Germinal center (tissue), 1 donor: ENCODE measurements around the gene UPF1.
"Not testable (repeated sequence)": the region's sequence is repeated elsewhere in the genome, so short reads cannot be mapped to it uniquely, and the experiment has no call there.

Source experiments
- DNase-seq: peaks from one replicate; pipeline ENCODE4 v3.0.0; 2012; ENCODE audit warnings: mixed read lengths, low spot score

Gene UPF1

DNA sequence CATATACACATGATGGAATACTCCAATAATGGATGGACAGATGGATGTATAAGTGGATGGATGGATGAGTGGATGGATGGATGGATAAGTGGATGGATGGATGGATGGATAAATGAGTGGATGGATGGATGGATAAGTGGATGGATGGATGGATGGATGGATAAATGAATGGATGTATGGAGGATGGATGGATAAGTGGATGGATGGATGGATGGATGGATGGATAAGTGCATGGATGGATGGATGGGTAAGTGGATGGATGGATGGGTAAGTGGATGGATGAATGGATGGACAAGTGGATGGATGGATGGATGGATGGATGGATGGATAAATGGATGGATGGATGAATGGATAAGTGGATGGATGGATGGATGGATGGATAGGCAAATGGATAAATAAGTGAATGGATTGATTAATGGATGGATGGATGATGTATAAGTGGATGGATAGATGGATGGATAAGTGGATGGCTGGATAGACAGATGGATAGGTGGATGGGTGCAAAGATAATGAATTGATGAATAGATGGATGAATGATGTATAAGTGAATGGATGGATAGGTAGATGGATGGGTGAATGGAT lies 32.3 kb upstream of the UPF1 start:
- DNase-seq: no peak

DNA sequence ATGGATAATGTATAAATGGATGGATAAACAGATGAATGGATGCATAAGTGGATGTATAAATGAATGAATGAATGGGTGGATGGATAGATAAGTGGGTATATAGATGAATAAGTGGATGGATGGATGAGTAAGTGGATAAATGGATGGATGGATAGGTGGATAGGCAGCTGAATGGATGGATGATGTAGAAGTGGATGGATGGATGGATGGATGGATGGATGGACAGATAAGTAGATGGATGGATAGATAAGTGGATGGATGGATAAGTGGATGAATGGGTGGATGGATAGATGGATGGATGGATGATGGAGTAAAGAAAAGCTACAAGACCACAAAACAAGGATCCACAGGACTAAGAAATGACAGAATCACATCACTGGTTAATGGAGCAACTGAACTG lies 31.7 kb upstream of the UPF1 start:
- DNase-seq: no peak

DNA sequence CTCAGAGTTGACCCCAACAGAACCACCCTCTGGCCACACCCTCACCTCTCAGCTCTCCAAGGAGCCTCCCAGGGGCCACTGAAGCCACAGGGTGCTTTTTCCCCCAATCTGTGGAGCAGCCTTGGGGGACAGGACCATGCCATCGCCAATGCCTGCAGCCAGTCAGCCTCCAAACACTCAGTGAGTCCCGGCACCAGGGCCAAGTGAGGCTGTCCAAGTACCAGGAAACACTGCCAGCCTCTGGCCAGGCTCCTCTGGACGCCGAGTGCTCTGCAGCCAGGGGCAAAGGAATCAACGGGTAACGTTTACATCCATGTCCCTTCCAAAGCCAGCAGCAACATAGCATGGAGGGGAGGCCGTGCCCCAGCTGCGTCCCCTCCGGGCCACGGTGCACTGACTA lies 31.1 kb upstream of the UPF1 start:
- DNase-seq: no peak

DNA sequence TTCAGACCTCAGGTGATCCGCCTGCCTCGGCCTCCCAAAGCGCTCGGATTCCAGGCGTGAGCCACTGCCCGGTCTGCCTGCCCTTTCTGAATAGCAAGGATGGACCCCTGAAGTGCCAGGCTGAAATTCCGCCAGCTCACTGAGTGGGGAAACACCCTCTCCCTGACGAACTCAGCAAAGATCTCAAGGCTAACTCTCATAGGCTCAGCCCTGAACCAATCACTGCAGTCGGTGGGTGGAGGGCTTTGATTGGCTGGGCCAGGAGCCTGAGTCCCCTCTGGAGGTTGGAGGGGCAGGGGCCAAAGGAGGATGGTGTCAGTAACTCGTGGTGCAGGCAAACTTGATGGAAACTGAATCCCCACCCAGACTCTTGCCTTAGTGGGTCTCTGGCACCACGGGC lies 29.4 kb upstream of the UPF1 start:
- no peak for DNase-seq

DNA sequence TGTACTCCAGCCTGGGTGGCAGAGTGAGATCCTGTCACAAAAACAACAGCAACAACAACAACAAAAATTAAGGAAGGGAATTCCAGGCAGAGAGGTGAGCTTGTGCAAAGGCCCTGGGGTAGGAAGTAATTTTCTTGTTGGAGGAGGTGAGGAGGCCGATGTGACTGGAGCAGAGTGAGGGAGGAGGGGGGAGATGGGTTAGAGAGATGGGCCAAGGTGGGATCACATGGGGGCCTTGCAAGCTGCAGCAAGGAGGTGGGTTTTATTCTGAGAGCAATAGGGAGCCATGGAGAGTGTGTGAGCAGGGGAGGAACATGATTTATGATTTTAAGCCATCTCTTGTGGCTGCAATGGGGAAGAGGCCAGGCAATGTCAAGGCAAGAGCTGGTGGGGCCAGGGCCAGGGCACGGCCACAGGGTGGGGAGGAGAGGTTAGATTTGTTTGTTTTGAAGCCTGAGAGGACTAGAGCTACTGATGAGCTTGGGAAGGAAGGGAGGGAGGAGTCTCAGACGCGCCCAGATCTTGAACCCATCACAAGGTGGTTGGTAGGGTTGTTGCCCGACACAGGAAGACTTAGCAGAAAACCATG lies 28.1 kb upstream of the UPF1 start:
- no peak for DNase-seq

DNA sequence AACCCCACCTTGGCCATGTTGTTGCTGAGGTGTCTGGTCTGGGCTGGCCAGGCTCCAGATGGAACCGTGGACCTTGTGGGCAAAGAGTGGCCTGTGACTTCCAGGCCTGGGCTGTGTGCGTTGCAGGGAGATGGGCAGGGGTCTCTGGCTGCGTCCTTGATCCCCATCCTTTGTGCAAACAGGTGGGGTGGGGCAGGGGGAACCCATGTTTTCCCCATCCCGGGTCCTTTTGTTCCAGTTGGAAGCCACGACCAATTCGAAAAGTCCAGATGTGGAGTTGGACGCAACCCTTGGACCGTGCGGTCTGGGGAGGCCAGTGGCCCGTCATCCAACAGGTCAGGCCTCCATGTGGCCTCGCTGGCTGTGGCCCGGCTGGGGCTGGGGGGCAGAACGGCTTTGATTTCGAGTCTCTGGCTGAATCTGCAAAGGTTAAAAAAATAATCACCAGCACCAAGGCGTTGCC lies 27.6 kb upstream of the UPF1 start:
- DNase-seq: no peak

DNA sequence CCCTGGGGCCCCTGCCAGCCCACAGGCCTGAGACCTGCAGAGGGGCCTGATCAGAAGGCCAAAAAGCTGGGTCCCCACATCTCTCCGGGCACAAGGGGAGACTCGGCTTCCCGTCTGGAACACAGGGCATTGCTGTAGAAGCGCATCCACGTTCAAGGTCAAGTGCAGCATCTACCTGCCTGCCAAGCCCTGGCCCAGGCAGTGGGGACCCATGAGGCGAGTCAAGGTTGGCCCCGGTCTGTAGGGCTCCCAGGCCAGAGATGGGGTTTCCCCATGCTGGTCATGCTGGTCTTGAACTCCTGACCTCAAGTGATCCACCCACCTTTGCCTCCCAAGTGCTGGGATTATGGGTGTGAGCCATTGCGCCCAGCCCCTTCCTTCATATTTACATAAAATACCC lies 27.1 kb upstream of the UPF1 start:
- DNase-seq: no peak

DNA sequence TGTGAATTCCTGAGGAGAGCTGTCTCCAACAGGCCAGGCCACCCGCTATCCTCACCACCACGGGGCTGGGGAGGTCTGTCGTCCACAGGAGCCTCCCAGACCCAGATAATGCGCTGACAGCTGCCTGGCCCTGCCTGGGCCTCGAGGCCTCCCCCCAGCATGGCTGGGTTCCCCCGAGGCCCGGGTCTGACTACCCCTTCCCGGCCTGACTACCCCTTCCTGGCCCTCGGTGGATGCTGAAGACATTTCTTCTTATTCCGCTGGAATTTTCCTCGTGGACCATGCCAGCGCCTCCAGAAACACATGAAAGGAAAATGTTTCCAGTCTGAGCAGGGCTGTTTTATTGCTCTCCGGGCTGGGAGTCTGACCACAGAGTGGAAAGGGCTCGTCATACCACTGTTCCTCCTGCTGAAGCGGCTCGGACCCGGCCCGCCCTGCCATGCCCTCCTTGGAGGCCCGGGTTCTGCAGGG lies 23.9 kb upstream of the UPF1 start:
- no peak for DNase-seq

DNA sequence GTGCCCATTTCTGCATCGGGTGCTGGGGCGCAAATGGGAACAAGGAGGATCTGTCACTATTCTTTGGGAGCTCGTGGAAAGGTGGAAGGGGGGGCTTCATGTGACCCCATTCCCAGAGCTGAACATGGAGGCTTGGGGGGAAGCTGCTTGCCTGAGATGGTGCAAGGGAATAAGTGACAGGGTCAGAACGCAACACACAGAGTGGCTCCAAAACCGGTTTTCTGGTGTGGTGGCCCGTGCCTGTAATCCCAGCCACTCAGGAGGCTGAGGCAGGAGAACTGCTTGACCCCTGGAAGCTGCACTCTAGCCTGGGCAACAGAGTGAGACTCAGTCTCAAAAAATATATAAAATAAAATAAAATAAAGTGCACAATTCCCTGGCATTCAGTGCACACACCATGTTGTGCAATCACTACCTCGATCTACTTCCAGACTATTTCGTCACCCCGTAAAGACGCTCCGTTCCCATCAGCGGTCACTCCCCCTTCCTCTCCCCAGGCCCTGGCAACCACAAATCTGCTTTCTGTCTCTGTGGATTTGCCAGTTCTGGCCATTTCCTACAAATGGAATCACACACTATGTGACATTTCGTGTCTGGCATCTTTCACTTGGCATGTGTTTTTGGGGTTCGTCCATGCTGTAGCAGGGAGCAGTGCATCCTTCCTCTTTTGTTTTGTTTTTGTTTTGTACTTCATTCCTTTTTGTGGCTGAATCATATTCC lies 22.4 kb upstream of the UPF1 start:
- no peak for DNase-seq

DNA sequence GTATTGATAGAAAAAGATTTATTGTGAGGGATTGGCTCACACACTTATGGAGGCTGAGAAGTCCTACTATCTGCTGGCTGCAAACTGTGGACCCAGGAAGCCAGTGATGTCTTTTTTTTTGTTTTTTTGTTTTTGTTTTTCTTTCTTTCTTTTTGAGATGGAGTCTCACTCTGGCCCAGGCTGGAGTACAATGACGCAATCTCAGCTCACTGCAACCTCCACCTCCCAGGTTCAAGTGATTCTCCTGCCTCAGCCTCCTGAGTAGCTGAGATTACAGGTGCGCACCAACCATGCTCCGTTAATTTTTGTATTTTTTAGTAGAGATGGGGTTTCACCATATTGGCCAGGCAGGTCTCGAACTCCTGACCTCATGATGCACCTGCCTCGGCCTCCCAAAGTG lies 20.1 kb upstream of the UPF1 start:
- not testable (repeated sequence) for DNase-seq

DNA sequence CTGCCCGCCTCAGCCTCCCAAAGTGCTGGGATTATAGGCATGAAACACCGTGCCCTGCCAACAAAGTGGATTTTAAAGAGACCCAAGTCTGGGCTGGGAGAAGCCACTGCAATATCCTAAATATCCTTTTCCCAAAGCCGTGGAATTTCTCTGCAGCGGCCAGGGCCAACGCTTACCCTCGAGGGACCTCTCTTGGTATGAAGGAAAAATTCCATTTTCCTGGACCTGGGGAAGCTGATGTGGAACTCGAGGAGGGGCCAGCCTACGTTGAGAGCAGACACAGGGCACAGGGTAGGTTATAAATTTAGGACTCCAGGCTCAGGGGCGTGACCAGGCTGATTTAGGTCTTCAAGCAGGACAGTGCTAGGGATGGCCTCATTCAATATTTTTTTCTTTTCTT lies 17.7 kb upstream of the UPF1 start:
- DNase-seq: no peak

DNA sequence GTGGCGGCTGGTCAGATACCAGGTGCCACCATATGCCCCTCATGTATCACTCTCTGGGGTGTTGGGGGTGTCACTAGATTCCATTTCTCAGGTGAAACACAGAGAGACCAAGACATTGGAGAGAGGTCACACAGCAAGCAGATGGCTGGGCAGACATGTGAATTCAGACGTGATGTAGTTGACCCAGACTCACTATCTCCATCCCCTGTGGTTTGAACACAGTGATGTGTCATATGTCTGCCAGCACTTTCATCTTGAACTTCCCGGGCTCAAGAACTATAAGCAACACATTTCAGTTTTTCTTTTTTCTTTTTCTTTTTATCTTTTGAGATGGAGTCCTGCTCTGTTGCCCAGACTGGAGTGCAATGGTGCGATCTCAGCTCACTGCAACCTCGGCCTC lies 16.1 kb upstream of the UPF1 start:
- no peak for DNase-seq

DNA sequence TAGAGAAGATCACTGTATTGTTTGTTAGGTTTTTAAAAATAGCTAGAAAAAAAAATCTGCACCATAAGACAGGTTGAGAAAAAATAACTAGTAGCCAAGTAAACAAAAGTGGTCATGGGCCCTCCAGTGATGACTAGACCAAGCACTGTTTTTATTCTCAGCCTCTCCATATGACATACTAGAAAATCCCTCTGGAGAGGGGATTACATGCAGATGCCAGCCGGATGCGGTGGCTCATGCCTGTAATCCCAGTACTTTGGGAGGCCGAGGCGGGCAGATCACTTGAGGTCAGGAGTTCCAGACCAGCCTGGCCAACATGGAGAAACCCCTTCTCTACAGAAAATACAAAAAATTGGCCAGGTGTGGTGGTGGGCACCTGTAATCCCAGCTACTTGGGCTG lies 15.1 kb upstream of the UPF1 start:
- DNase-seq: not testable (repeated sequence)

DNA sequence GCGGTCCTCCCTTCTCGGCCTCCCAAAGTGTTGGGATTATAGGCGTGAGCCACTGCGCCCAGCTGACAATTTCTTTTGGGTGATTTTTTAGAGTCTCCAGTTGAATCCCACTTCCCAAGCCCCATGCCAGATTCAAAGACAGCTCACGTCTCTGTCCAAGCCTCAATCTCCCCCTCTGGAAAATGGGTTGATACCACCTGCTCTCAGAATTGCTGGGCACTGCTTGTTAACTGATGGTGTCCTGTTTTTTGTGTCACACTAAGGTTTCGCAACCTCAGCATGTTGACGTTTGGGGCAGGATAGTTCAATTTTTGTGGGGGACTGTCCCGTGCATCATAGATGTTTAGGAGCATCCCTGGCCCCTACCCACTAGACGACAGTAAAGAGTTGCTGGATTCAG lies 14.2 kb upstream of the UPF1 start:
- no peak for DNase-seq

DNA sequence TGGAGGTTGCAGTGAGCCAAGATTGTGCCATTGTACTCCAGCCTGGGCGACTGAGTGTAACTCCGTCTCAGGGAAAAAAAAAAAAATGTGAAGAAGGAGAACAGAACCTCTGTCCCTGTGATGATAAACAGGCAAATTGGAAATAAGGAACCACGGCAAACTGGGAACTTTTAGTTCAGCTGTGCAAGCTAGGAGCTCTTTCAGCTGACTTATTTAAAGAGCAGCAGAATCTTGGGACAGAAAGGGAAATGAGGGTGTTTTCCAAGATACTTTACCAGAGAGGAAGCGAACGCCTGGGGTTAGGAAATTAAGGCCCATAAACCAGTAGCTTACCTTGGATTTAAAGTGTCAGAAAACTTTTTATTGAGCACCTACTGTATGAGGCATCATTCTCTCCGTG lies 3.0 kb upstream of the UPF1 start:
- DNase-seq: no peak

DNA sequence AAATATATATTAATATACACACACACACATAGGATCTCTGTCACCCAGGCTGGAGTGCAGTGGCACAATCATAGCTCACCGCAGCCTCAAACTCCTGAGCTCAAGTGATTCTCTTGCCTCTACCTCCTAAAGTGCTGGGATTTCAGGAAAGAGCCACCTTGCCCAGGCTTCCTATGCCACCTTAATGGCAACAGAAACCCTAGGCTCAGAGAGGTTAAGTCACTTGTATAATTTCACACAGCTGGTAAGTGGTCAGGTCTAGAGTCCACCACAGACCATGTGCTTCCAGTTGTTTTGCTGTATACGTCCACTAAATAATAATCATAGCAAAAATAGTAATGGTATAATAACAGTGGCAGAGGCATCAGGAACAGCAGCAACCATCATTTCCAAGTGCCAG lies 1.3 kb upstream of the UPF1 start:
- DNase-seq: no peak

DNA sequence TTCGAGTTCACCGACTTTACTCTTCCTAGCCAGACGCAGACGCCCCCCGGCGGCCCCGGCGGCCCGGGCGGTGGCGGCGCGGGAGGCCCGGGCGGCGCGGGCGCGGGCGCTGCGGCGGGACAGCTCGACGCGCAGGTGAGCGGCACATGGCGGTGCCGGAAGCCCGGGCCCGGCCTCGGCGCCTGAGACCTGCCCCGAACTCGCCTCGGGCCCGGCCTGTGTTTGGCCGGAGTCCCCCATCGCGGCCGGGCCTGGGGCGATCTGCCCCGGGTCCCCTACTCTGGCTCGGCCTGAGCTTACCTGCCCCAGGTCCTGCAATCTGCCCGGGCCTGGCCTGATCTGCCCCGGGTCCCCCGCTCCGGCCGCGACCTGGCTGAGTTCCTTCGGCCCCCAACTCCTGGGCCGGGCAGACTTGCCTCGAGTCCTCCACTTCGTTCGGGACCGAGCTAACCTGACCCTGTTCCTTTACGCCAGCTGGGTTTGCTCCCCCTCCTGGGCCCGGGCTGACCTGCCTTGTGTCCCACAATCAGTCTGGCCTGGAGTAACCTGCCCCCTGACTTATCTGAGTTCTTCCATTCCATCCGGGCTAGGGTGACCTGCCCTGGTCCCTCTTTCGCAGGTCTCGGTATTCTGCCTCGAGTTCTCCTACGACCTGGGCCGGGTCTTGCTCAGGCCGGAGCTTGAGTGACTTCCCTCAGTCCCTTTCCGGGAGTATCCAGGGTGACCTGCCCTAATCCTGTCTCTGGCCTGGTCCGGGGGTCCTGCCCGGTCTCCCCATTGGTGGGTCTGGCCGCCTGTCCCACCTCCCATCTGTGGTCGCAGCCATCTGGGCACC lies 764 bp downstream of the UPF1 start:
- DNase-seq: peak; percentile 48

DNA sequence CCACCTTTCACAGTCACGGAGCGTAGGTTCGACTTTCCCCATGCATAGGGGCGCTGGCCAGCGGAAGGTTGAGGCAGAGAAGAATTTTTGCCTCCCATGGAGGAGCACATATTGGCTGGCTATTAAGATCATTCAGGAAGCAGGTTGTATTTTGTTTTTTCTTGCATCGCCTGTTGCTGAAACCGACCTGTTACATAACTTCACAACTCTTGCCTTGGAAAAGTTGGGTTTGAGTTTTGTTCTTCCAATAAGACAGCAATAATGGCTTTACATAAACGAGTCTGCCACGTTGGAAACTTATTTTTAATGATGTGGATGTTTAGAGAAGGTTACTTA lies 1.4 kb downstream of the UPF1 start:
- DNase-seq: no peak

DNA sequence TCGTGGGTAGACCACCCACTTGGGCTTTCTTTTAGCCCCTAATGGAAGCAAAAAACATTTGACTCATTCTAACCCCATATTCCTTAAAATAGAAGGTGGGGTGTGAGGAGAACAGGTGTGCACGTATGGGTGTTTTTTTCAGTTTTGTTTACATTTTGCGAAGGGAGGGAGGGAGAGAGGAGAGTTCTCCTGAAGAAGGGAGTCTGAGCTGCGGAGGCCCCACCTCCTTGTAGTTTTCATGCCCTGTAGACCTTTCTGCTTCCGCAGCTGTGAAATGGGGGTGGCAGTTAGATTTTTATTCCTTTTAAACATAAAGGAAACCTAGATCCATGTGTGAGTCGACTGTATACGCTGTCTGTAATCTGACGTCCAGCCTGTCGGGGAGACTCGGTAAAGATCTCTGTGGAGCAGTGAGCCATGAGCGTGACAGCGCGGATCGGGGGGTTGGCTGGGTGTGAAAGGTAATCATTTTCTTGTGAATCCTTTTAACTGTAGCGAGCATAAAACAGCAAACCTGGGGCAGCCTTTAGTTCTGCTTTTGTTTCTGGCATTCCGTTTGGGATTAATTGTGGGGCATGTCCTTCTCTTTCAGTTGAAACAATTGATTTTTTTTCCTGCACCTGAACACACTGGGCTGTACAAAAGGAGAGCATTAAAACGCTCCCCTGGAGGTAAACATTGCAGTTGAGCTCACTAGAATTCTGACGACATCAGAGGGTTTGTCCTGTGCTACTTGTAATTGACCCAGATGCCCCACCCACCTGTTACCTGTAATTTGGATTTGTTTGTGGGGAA lies 2.3 kb downstream of the UPF1 start:
- no peak for DNase-seq

DNA sequence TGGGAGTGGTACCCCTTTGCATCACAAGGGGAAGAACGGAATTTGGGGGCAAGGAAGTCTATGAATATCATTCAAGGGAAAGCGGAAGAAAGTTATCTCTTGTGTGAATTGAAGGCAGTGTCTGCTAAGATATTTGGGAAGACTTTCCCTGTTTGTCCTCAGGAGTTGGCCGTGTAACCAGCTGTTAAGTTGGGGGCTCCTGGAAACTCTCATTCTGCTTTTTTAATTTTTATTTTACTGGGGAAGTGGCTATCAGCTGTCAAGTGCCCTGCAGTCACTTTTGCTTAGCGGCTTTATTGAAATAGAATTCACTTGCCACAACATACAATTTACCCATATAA lies 2.9 kb downstream of the UPF1 start:
- DNase-seq: no peak

DNA sequence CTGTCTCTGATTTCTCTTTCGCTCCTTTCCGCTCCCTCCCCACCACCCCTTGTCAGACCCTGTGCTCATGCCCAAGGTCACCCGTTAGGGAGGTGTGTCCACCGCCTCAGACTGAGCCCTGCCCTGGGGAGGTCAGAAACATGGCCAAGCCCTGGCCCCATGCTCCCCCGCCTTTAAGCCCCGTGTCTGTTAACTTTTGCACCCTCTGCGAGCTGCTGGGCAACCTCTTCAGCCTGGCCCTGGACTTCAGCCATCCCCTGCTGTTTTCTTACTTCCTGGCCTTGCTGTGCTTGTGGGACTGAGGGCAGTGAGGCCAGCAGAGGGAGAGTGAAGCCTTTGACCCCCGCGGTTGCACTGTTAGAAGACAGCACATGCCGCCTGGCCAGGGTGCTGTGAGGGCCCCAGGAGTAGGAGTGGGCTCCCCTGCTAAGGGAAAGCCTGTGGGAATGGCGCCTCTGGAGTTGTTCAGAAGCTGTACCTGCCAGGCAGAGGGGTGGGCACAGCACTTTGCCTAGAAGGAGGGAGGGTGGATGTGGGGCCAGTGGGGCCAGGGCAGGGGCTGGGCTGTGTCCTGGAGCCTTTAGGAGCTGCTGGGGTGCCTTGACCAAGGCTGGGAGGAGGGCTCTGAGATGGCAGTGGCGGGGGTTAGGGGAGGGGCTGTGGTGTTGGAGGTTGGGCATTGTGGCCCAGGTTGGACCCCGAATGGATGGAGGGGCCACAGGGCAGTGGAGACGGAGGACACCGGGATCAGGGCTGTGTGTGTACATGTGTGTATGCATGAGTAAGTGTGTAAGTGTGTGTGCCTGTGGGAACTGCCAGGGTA lies 7.9 kb downstream of the UPF1 start:
- DNase-seq: no peak
